Muscle of leg (tissue), 11 donors: Measurements from ENCODE around the gene SLC40A1. TPM values are rescaled to one million over a fixed set of nuclear protein-coding genes. Genes with fewer than 3 reads are reported as not detected.
A peak's percentile ranks its signal among the peaks of the same experiment; 100 is the strongest.

Source experiments
- DNase-seq: peaks from one replicate; pipeline ENCODE4 v3.0.0; 2013
- H3K27ac ChIP-seq: one replicate; pipeline ENCODE4 v1.5.1; 2013; ENCODE audit warnings: mild to moderate bottlenecking, low read length, control low read depth
- H3K27me3 ChIP-seq: one replicate; pipeline ENCODE4 v1.6.1; 2013; ENCODE audit warnings: low read length; ENCODE audit not compliant: control insufficient read depth, insufficient read depth
- H3K36me3 ChIP-seq: one replicate; pipeline ENCODE4 v1.6.1; 2013; ENCODE audit warnings: low read length; ENCODE audit not compliant: control insufficient read depth, insufficient read depth
- H3K4me1 ChIP-seq: one replicate; pipeline ENCODE4 v1.6.1; 2013; ENCODE audit warnings: low read length; ENCODE audit not compliant: control insufficient read depth, insufficient read depth
- H3K4me3 ChIP-seq: one replicate; pipeline ENCODE4 v1.5.1; 2013; ENCODE audit warnings: low read length, control low read depth
- H3K9me3 ChIP-seq: replicated peaks from 2 replicates; pipeline ENCODE4 v1.6.1; 2013; ENCODE audit warnings: low read depth, low read length; ENCODE audit not compliant: control insufficient read depth
- WGBS: methylation state at CpG from one replicate; pipeline ENCODE4 v1.1.5; 2013; ENCODE audit warnings: missing lambda C conversion rate; ENCODE audit not compliant: insufficient coverage; 5-methylcytosine and 5-hydroxymethylcytosine counted together
- polyA plus RNA-seq, 8 donors: library from polyadenylated mRNA; unstranded; fragments of 120-200 nt; gene quantifications; one replicate each; pipeline versions ENCODE4 v1.2.1 to v1.2.3, GENCODE V29; 2013; ENCODE audit warnings: inconsistent platforms in 1 of 8, low replicate concordance in 1 of 8; ENCODE audit not compliant: insufficient read length in 8 of 8, insufficient read depth in 1 of 8
- total RNA-seq: library from RNA; stranded (reverse); fragments of 120-200 nt; gene quantifications from one replicate; pipeline ENCODE4 v1.2.4, GENCODE V29; 2013

SLC40A1 gene
- total and polyA plus RNA-seq, 9 donors: 36.6 to 65.9 (median 45.7) TPM

GRCh38 chr2:189556526-189556925 is 24.1 kb downstream of the SLC40A1 start:
- H3K4me3 ChIP-seq: no peak overlapping the region
- no peaks in the 10 kb centered on the region for H3K27me3 ChIP-seq
- 80% methylated on average over 1 of the region's 7 CpGs for WGBS
- H3K27ac ChIP-seq: no peak overlapping the region
- DNase-seq: peak; percentile 70
- H3K9me3 ChIP-seq: no peaks in the 10 kb centered on the region
- H3K4me1 ChIP-seq: peaks cover 8% of the 10 kb centered on the region
- H3K36me3 ChIP-seq: no peaks in the 10 kb centered on the region

DNA sequence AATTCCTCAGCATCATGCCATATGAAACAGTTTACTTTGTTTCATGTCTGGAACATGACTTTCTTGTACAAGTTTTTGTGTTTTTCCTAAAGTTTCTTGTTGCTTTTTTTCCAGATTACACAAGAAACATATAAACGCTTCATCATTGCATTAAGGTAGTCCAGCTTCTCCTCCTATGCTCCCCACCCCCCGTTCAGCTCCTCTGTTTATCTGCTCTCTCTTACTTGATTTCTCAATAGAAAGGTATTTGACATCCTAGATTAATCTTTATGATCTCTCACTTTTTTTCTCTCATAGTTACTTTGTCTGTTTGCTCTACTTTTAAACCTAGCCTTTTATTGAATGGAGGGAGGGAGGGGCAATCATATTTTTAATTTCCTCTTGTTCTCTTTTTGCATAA is 25.4 kb downstream of the SLC40A1 start:
- Histone ChIP-seq H3K27me3 (no peaks in the 10 kb centered on the region), H3K4me3 (no peak overlapping the region), H3K27ac (no peak overlapping the region), H3K36me3 (no peaks in the 10 kb centered on the region), H3K4me1 (peaks cover 8% of the 10 kb centered on the region), H3K9me3 (no peaks in the 10 kb centered on the region)
- WGBS: no CpG with 5 or more reads among the region's 2 CpGs
- DNase-seq: no peak

DNA sequence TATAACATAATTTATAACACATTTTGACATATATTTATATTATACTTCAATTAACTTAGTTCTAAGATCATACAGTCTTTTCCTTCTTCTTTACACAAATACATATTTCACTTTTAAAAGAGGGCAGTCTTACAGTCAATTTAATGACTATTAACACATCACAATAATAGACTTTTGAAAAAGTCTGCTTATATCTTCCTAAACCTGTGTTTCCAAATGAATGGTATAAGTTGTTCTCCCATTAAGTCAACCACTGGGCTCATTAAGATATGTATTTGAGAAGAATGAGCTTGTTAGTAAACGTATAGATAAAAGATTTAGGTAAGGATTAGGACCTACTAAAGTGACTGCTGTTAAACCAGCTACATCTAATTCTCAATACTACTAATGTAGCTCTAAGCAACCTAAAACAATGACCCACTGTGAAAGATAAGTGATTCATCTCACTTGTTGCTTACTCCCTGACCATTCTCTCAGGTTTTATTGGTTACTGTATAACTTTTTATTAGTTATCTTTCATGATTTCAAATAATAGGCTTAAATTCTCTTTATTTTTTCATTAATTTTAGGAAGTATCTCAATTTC is 27.0 kb downstream of the SLC40A1 start:
- Histone ChIP-seq H3K27me3 (no peaks in the 10 kb centered on the region), H3K4me3 (no peak overlapping the region), H3K9me3 (no peaks in the 10 kb centered on the region), H3K36me3 (no peaks in the 10 kb centered on the region), H3K4me1 (peaks cover 7% of the 10 kb centered on the region), H3K27ac (no peak overlapping the region)
- no peak for DNase-seq
- WGBS: no CpG with 5 or more reads among the region's 1 CpG

DNA sequence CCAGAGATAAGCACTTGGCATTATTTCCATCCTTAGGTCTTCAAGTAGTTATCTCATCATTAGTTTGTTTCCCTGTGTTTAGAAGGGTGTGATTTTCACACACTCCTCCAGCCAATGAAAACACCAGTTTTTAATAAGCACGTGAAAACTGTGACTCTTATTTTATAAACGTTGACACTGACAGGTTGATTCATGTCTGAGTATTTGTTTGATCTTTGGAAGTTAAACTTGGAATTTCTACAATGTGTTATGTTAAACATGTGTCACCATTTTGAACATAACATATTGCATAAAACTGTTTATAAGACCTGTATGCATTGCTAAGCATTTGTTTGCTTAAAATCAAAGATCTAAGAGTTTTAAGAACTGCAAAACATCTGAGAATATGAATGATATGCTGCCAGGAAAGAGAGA is 27.6 kb downstream of the SLC40A1 start:
- H3K36me3 ChIP-seq: no peaks in the 10 kb centered on the region

DNA sequence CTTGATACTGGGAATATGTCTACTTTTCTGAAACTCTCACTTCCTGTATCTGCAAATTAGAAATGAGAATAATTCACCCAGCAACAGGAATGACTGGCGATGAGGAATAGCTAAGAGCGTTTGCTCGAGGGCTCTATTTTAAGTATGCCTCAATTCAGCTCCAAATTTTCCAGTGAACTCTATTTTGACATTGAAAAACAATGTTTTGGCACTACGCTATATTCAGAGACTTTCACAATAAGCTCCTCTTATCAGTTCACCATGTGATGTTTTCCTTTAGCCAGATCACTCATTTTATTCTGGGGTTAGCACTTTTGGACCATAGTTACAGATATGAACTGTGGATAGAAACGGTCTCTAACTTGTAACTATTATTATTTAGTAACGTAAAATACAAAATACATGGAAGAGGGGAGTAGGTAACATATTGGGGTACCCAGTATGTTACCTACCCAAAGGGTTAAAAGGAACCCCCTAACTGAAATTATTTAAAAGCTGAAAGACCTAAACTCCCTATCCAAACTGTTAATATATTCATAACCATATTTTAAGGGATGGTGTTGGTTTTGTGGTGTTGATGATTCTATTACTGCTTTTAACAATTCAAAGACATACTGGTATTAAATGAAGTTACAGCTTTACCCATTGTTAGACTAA is 28.1 kb downstream of the SLC40A1 start:
- no peak overlapping the region for H3K4me3 ChIP-seq
- no peaks in the 10 kb centered on the region for H3K9me3 ChIP-seq
- peaks cover 5% of the 10 kb centered on the region for H3K4me1 ChIP-seq
- H3K36me3 ChIP-seq: no peaks in the 10 kb centered on the region
- H3K27me3 ChIP-seq: no peaks in the 10 kb centered on the region
- 82% methylated on average over 3 of the region's 6 CpGs for WGBS
- peak; percentile 43 for DNase-seq
- no peak overlapping the region for H3K27ac ChIP-seq

More for the DNA sequence above, 27.6 kb downstream of the SLC40A1 start:
- Histone ChIP-seq H3K27me3 (no peaks in the 10 kb centered on the region), H3K9me3 (no peaks in the 10 kb centered on the region), H3K27ac (no peak overlapping the region), H3K4me3 (no peak overlapping the region), H3K4me1 (peaks cover 5% of the 10 kb centered on the region)
- no peak for DNase-seq
- WGBS: no CpG with 5 or more reads among the region's 2 CpGs

- no peak for DNase-seq
- peaks cover 5% of the 10 kb centered on the region for H3K4me1 ChIP-seq
- H3K27me3 ChIP-seq: no peaks in the 10 kb centered on the region
- H3K36me3 ChIP-seq: no peaks in the 10 kb centered on the region
- H3K4me3 ChIP-seq: no peak overlapping the region
- H3K27ac ChIP-seq: no peak overlapping the region
- no peaks in the 10 kb centered on the region for H3K9me3 ChIP-seq
These were observed 28.8 kb downstream of the SLC40A1 start for GRCh38 chr2:189551808-189552207.

- Histone ChIP-seq H3K27ac (peak overlapping the region; percentile 87), H3K36me3 (no peaks in the 10 kb centered on the region), H3K4me3 (no peak overlapping the region), H3K4me1 (peaks cover 5% of the 10 kb centered on the region), H3K27me3 (no peaks in the 10 kb centered on the region), H3K9me3 (no peaks in the 10 kb centered on the region)
- peak; percentile 96 for DNase-seq
- WGBS: no CpG with 5 or more reads among the region's 2 CpGs
These were observed 31.1 kb downstream of the SLC40A1 start for GRCh38 chr2:189549449-189549832.

- peak; percentile 88 for DNase-seq
- H3K9me3 ChIP-seq: no peaks in the 10 kb centered on the region
- peaks cover 5% of the 10 kb centered on the region for H3K4me1 ChIP-seq
- no CpG with 5 or more reads among the region's 2 CpGs for WGBS
- H3K36me3 ChIP-seq: no peaks in the 10 kb centered on the region
- H3K4me3 ChIP-seq: no peak overlapping the region
- no peaks in the 10 kb centered on the region for H3K27me3 ChIP-seq
- H3K27ac ChIP-seq: peak overlapping the region; percentile 87
These were observed 31.7 kb downstream of the SLC40A1 start for GRCh38 chr2:189548666-189549448.

- Histone ChIP-seq H3K4me3 (no peak overlapping the region), H3K27me3 (no peaks in the 10 kb centered on the region), H3K4me1 (peaks cover 5% of the 10 kb centered on the region), H3K36me3 (no peaks in the 10 kb centered on the region), H3K27ac (peak overlapping the region; percentile 75), H3K9me3 (no peaks in the 10 kb centered on the region)
- WGBS: no CpG with 5 or more reads among the region's 1 CpG
- DNase-seq: peak; percentile 95
These were observed 35.2 kb downstream of the SLC40A1 start for GRCh38 chr2:189545418-189545817.

- WGBS: no CpG with 5 or more reads among the region's 5 CpGs
- no peaks in the 10 kb centered on the region for H3K9me3 ChIP-seq
These were observed 36.1 kb downstream of the SLC40A1 start for GRCh38 chr2:189544318-189545042.

More at GRCh38 chr2:189544318-189545042, 36.1 kb downstream of the SLC40A1 start:
- no peaks in the 10 kb centered on the region for H3K27me3 ChIP-seq
- H3K36me3 ChIP-seq: no peaks in the 10 kb centered on the region
- no peak overlapping the region for H3K4me3 ChIP-seq
- peaks cover 2% of the 10 kb centered on the region for H3K4me1 ChIP-seq
- H3K27ac ChIP-seq: peak overlapping the region; percentile 75
- DNase-seq: peak; percentile 95
